Esophagus (tissue), 2 donors: ENCODE measurements around the gene KLHDC10. TPM values are rescaled to one million over a fixed set of nuclear protein-coding genes. Genes with fewer than 3 reads are reported as not detected.

Experiments used
- H3K27ac ChIP-seq, 2 donors: one replicate each; pipeline ENCODE4 v1.5.1; 2013; ENCODE audit warnings: low read depth in 2 of 2, mild to moderate bottlenecking in 2 of 2, inconsistent platforms in 1 of 2, low read length in 1 of 2, moderate library complexity in 1 of 2
- H3K27me3 ChIP-seq, 2 donors: one replicate each; pipeline ENCODE4 v1.6.1; 2013; ENCODE audit warnings: low read length in 2 of 2, control low read depth in 1 of 2, mild to moderate bottlenecking in 1 of 2; ENCODE audit not compliant: insufficient read depth in 2 of 2, control insufficient read depth in 1 of 2
- H3K36me3 ChIP-seq, 2 donors: one replicate each; pipeline ENCODE4 v1.6.1; 2013; ENCODE audit warnings: low read length in 1 of 2; ENCODE audit not compliant: control insufficient read depth in 2 of 2, insufficient read depth in 2 of 2
- H3K4me1 ChIP-seq, 2 donors: one replicate each; pipeline ENCODE4 v1.6.1; 2013; ENCODE audit warnings: low read length in 1 of 2; ENCODE audit not compliant: control insufficient read depth in 2 of 2, insufficient read depth in 2 of 2
- H3K4me3 ChIP-seq, 2 donors: one replicate each; pipeline ENCODE4 v1.5.1; 2013; ENCODE audit warnings: low read length in 2 of 2, mild to moderate bottlenecking in 2 of 2, low read depth in 1 of 2, moderate library complexity in 1 of 2
- H3K9me3 ChIP-seq, 2 donors: one replicate each; pipeline ENCODE4 v1.6.1; 2013; ENCODE audit warnings: mild to moderate bottlenecking in 2 of 2, low read depth in 1 of 2, low read length in 1 of 2, moderate library complexity in 1 of 2; ENCODE audit not compliant: control insufficient read depth in 2 of 2, insufficient read depth in 1 of 2
- WGBS, 2 donors: extraction: QIAGEN DNeasy Blood & Tissue Kit; methylation state at CpG; one replicate each; pipeline ENCODE4 v1.1.7; 2013; 5-methylcytosine and 5-hydroxymethylcytosine counted together
- polyA plus RNA-seq, 2 donors: library from polyadenylated mRNA; stranded (reverse); fragments of 200-250 nt; gene quantifications; one replicate each; pipeline ENCODE4 v1.2.3, GENCODE V29; 2013
- donor health status: healthy with polysubstance abuse.
- donor health status: Bipolar disorder and iron deficiency.

The KLHDC10 gene, protein sequence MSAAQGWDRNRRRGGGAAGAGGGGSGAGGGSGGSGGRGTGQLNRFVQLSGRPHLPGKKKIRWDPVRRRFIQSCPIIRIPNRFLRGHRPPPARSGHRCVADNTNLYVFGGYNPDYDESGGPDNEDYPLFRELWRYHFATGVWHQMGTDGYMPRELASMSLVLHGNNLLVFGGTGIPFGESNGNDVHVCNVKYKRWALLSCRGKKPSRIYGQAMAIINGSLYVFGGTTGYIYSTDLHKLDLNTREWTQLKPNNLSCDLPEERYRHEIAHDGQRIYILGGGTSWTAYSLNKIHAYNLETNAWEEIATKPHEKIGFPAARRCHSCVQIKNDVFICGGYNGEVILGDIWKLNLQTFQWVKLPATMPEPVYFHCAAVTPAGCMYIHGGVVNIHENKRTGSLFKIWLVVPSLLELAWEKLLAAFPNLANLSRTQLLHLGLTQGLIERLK
- polyA plus RNA-seq = 1 to 10 TPM; 6.6 to 7.3 TPM

DNA sequence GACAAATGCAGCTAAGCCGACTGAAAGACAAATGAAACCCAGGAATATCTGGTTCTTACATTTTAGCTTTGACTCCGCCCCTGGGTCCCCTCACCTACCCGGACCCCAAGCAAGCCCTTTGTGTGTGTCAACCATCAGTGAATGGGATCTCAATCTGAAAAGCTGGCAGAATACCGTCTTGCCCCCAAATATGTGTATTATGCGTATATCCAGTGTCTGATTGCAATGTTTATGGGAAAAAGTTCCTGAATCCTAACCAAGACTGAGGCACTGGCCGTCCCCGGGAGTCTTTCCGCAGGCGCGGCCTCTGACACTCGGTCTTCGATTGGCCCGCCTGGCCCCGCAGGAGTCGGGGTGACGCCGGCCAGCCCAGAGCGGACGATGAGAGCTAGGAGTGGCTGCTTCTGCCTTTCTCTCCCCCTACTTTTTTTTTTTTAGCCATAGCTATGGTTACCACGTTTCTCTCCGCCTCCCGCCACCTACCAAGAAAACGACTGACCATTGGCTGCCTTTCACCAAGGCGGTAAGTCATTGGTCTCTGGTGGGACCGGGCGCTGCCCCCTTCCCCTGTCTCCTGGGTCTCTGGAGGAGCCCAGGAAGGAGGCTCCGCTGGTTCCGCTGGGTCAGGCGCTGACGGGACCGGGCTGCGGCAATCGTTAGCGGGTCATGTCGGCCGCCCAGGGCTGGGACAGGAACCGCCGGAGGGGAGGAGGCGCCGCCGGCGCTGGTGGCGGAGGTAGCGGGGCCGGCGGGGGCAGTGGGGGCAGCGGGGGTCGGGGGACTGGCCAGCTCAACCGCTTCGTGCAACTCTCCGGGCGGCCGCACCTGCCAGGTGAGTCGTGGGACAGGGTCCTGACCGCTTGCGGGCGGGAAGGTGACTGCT lies at the start of gene KLHDC10:
Gene KLHDC10 (plus strand): TSS at position 557 of the 883 bp plus-strand sequence. CDS start 110 bp downstream, at position 667.
- Histone ChIP-seq H3K36me3 (no peaks in the 10 kb centered on the region), H3K4me3 (peak within 1 kb of the TSS; percentile 78 to 79), H3K4me1 (no peaks in the 10 kb centered on the region), H3K9me3 (no peaks in the 10 kb centered on the region), H3K27me3 (no peaks in the 10 kb centered on the region), H3K27ac (peak within 1 kb of the TSS; percentile 90 to 91)
- WGBS, 2 donors = 0 to 1% methylated on average over 52 to 57 of the region's 57 CpGs

DNA sequence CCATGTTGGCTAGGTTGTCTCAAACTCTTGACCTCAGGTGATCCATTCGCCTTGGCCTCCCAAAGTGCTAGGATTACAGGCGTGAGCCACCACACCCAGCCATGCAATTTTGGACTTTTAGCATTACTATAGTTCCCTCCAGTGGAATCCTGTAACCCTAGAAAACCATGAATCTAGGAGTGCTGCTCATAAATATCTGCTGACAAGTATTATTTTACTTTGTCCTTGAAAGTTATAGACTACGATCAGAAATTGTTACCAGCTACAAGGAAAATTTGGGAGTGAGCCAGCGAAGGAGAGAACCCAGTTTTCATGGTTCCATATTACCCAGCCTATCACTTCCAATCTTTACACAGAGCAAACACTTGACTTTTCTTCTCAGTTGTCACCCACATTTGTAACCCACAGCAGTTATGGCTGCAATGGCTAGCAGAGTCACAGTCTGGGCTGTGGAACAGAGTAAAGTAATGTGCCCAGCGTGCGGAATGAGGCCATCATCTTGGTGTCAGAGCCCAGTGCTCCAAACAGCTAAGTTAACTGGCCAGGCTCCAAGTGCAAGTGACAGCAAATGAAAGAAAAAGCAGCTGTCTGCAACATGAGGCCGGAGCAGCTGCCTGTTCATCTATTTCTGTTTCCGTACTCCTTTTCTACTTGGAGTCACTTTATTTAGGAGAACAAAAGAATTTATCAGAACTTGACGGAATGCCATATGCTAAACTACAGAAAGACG lies 49.1 kb upstream of the KLHDC10 start:
- Histone ChIP-seq H3K27ac (peak overlapping the region in 1 of 2 donors; percentile 45), H3K36me3 (peaks cover 12 to 22% of the 10 kb centered on the region in 2 donors)
- 94 to 95% methylated on average over 10 of the region's 10 CpGs for WGBS, 2 donors

DNA sequence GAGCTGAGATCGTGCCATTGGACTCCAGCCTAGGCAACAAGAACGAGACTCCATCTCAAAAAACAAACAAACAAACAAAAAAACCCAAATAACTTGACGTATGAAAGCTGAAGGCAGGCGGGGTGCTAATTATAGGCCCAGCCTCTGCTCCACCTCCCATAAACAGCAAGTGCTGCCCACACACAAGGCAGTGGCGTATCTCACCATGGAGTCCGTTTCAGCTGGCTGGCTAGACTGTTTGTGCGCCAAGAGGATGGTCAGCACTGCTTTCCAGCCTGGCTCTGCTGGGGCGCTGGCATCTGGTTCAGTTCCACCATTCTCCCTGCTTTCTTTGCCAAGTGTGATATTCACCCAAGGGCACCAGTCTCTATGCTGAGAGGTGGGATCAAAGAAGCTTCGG lies 48.2 kb upstream of the KLHDC10 start:
- Histone ChIP-seq H3K27ac (no peak overlapping the region), H3K27me3 (no peaks in the 10 kb centered on the region), H3K4me3 (no peak overlapping the region), H3K36me3 (peaks cover 12 to 23% of the 10 kb centered on the region in 2 donors), H3K9me3 (no peaks in the 10 kb centered on the region), H3K4me1 (peaks cover 0 to 2% of the 10 kb centered on the region in 2 donors)
- WGBS, 2 donors = 90 to 92% methylated on average over 9 of the region's 9 CpGs

More for the DNA sequence above, 49.1 kb upstream of the KLHDC10 start:
- H3K4me1 ChIP-seq = peaks cover 0 to 2% of the 10 kb centered on the region in 2 donors
- H3K4me3 ChIP-seq = no peak overlapping the region
- H3K9me3 ChIP-seq = no peaks in the 10 kb centered on the region
- no peaks in the 10 kb centered on the region for H3K27me3 ChIP-seq

DNA sequence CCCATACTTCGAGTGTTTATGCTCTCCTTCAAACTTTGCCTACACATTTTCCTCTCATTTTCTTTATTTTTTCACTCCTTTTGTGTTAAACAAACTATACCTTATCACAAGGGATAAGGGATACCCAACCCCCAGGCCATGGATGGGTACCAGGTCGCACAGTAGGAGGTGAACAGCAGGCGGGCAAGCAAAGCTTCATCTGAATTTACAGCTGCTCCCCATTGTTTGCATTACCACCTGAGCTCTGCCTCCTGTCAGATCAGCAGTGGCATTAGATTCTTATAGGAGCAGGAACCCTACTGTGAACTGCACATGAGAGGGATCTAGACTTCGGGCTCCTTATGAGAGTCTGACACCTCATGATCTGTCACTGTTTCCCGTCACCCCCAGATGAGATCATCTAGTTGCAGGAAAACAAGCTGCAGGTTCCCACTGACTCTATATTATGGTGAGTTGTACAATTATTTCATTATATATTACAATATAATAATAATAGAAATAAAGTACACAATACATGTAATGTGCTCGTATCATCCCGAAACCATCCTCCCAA lies 47.6 kb upstream of the KLHDC10 start:
- 93 to 95% methylated on average over 7 of the region's 7 CpGs for WGBS, 2 donors
- H3K36me3 ChIP-seq = peaks cover 12 to 24% of the 10 kb centered on the region in 2 donors

DNA sequence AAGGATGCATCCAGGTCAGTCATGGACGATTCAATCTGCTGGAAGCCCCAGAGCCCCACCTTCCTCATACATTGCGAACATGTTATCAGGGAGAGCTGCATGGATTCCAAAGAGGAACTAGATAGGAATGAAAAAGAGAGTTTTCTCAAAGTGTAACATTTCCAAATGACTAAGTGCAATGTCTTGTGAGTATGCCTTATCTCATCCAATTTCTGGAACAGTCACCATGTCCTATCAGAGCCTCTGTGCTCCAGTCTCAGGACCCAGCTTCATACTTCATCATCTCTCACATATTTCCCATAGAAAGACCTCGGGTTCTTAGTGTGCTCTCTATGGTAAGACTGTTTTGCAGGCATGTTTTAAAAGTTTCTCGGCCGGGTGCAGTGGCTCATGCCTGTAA lies 45.9 kb upstream of the KLHDC10 start:
- H3K9me3 ChIP-seq = no peaks in the 10 kb centered on the region
- H3K36me3 ChIP-seq = peaks cover 11 to 24% of the 10 kb centered on the region in 2 donors
- H3K27ac ChIP-seq = no peak overlapping the region
- peaks cover 0 to 4% of the 10 kb centered on the region in 2 donors for H3K4me1 ChIP-seq
- 94 to 97% methylated on average over 5 of the region's 5 CpGs for WGBS, 2 donors
- no peak overlapping the region for H3K4me3 ChIP-seq
- no peaks in the 10 kb centered on the region for H3K27me3 ChIP-seq

More for the DNA sequence above, 47.6 kb upstream of the KLHDC10 start:
- Histone ChIP-seq H3K27me3 (no peaks in the 10 kb centered on the region), H3K27ac (no peak overlapping the region), H3K4me1 (peaks cover 0 to 4% of the 10 kb centered on the region in 2 donors), H3K4me3 (no peak overlapping the region), H3K9me3 (no peaks in the 10 kb centered on the region)

DNA sequence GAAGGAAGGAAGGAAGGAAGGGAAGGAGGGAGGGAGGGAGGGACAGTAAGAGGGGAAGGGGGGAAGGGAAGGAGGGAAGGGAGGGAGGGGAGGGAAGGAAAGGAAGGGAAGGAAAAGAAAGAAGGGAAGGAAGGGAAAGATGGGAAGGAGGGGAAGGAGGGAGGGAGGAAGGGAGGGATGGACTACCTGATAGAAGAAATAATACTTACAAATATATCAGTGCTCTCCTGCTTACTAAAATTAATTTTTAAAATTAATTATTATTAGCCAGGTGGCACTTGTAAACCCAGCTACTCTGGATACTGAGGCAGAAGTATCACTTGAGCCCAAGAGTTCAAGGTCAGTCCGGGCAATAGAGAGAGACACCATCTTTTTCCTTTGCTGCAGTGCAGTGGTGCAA lies 37.6 kb upstream of the KLHDC10 start:
- H3K27ac ChIP-seq = no peak overlapping the region
- H3K4me1 ChIP-seq = peaks cover 0 to under 1% of the 10 kb centered on the region in 2 donors
- H3K27me3 ChIP-seq = no peaks in the 10 kb centered on the region
- no peak overlapping the region for H3K4me3 ChIP-seq
- no peaks in the 10 kb centered on the region for H3K9me3 ChIP-seq
- H3K36me3 ChIP-seq = peaks cover 2 to 4% of the 10 kb centered on the region in 2 donors
- 88 to 93% methylated on average over 1 of the region's 1 CpG for WGBS, 2 donors

DNA sequence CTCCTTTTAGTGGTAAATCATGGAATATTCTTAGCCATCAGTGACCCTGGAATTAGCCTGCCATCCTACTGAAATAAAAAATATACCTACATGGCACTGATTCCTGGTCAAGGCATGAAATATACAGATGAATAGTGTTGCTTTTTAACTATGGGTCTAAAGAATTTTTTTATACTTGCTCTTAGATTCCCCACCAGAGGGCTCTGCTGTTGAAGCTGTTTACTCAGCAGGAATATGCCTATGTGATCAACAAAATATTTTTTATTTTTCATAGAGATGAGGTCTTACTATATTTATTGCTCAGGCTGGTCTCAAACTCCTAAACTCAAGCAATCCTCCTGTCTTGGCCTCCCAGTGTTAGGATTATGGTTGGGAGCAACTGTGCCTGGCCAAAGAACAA lies 32.6 kb upstream of the KLHDC10 start:
- no peak overlapping the region for H3K27ac ChIP-seq
- H3K4me3 ChIP-seq = no peak overlapping the region
- no peaks in the 10 kb centered on the region for H3K36me3 ChIP-seq
- H3K27me3 ChIP-seq = no peaks in the 10 kb centered on the region
- no peaks in the 10 kb centered on the region for H3K4me1 ChIP-seq
- H3K9me3 ChIP-seq = no peaks in the 10 kb centered on the region

DNA sequence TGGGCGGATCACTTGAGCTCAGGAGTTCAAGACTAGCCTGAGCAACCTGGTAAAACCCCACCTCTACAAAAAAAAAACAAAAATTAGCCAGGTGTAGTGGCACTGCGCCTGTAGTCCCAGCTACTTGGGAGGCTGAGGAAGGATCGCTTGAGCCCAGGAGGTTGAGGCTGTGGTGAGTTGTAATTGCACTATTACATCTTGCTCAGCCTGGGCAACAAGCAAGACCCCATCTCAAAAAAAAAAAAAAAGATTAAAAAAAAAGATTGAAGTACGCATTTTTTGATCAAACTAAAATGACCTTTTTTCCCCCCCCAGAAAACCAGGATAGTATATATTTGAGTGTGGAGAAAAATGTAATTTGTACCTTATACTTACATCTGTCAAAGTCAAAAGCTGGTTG lies 29.8 kb upstream of the KLHDC10 start:
- 98 to 99% methylated on average over 4 of the region's 4 CpGs for WGBS, 2 donors
- Histone ChIP-seq H3K9me3 (no peaks in the 10 kb centered on the region), H3K4me1 (no peaks in the 10 kb centered on the region), H3K4me3 (no peak overlapping the region), H3K36me3 (peaks cover 0 to 7% of the 10 kb centered on the region in 2 donors), H3K27me3 (no peaks in the 10 kb centered on the region), H3K27ac (no peak overlapping the region)

DNA sequence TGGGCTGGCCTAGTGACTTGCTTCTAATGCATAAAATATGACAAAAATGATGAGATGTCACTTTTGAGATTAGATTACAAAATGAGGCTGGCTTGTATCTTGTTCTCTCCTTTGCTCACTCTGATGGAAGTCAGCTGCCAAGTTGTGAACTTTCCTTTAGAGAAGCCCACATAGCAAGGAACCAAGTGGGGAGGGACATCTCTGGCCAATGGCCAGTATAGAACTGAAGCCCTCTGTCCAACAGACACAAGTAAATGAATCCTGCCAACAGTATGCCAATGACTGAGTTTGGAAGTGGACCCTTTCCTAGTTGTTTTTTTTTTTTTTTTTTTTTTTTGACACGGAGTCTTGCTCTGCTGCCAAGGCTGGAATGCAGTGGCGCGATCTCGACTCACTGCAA lies 22.5 kb upstream of the KLHDC10 start:
- WGBS, 2 donors = 74 to 88% methylated on average over 4 of the region's 4 CpGs
- H3K4me3 ChIP-seq = no peak overlapping the region
- no peaks in the 10 kb centered on the region for H3K9me3 ChIP-seq
- H3K27ac ChIP-seq = no peak overlapping the region
- H3K36me3 ChIP-seq = peaks cover 0 to 7% of the 10 kb centered on the region in 2 donors
- H3K4me1 ChIP-seq = no peaks in the 10 kb centered on the region
- H3K27me3 ChIP-seq = no peaks in the 10 kb centered on the region
